Stimulated activated CD8-positive, alpha-beta memory T cell treated with anti-CD3 and anti-CD28 coated beads, Interleukin-12 subunit alpha, Interleukin-12 subunit beta, amount 100 ng/mL, for 4 hours (primary cell): ENCODE measurements around the gene ACACB.

Source experiments
- DNase-seq: peaks from one replicate; pipeline ENCODE4 v3.0.0-alpha.2; 2020; ENCODE audit warnings: low read depth

The ACACB gene

GRCh38 chr12:109304485-109304884 lies 188.1 kb downstream of the ACACB start:
- DNase-seq = no peak

- DNase-seq = no peak
Measured at GRCh38 chr12:109305547-109305946, 189.2 kb downstream of the ACACB start.

- no peak for DNase-seq
Measured at GRCh38 chr12:109307051-109307450, 190.7 kb downstream of the ACACB start.

- DNase-seq = no peak
Measured at GRCh38 chr12:109308534-109309380, 192.4 kb downstream of the ACACB start, which contains the start of gene FOXN4. Gene FOXN4 (minus strand): TSS chr12:109309284. CDS start chr12:109308321, 963 bp downstream.

- no peak for DNase-seq
Measured at GRCh38 chr12:109309381-109310246, 193.2 kb downstream of the ACACB start.

- no peak for DNase-seq
Measured at GRCh38 chr12:109310247-109311125, 194.1 kb downstream of the ACACB start.
